ACHN (cell line): ENCODE measurements around the gene MOV10L1.

Experiments
- DNase-seq: peaks from one replicate; pipeline ENCODE4 v3.0.0-alpha.2; 2015
- in situ Hi-C: cut with HindIII; loops from 2 replicates; pipeline ENCODE4 v1.10.0; 2017; ENCODE audit warnings: low sequenced_read_pairs, low pct_ligation_motif_present, low pct_unique_long_range_greater_than_20kb

Gene MOV10L1

GRCh38 chr22:50089682-50090411 is at the start of gene MOV10L1:
Gene MOV10L1, plus strand, starts transcription at chr22:50090006. Its CDS starts 83 bp downstream, at chr22:50090089.
- in situ Hi-C loops, result no loop called here
- no peak for DNase-seq

DNA sequence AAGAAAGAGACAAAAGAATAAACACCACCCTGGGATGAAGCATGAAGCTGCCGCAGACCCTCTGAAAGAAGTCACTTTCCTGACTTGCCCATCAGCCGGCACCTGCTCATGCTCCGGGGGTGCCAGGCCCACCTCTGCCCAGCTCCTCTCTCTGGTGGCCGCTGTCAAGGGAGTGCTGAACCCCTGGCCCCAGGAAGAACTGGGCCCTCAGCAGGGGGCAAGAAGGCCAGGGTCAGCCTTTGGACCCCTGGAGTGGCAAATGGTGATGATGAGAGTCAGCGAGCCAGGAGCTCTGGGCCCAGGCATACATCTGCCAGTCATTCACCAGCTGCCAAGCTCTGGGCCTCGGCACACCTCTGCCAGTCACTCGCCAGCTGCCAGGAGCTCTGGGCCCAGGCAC is 49.1 kb upstream of the MOV10L1 start:
- in situ Hi-C loops, result no loop called here
- DNase-seq, result no peak

GRCh38 chr22:50041361-50042065 is 48.3 kb upstream of the MOV10L1 start:
- in situ Hi-C loops, result no loop called here
- no peak for DNase-seq

DNA sequence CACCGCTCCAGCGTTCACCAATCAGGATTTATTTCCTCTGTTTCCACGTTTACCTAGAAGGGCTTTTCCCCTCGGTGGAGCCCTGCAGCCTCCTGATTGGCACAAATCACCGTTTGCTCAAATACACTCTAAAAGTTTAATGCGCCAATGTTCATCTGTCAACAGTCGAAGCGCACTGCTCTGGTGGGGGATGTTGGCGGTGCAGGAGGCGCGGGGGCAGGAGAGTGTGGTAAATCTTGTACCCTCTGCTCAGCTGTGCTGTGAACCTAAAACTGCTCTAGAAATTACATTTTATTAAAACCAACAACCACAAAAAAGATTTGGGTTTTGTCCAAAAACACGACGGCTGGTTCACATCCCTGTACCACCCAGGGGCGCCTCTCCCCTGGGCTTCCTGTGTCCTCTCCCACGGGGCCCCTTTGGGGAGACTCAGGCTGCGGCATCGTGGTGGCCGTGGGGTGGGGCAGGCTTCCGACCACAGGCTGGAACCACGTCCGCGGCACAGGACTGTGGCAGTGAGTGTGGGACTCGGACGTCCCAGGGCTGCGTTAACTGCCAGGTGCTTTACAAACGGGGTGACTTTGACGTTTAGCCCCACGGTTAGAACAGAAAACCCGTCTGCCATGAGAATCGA is 45.2 kb upstream of the MOV10L1 start:
- in situ Hi-C loops, result no loop called here

DNA sequence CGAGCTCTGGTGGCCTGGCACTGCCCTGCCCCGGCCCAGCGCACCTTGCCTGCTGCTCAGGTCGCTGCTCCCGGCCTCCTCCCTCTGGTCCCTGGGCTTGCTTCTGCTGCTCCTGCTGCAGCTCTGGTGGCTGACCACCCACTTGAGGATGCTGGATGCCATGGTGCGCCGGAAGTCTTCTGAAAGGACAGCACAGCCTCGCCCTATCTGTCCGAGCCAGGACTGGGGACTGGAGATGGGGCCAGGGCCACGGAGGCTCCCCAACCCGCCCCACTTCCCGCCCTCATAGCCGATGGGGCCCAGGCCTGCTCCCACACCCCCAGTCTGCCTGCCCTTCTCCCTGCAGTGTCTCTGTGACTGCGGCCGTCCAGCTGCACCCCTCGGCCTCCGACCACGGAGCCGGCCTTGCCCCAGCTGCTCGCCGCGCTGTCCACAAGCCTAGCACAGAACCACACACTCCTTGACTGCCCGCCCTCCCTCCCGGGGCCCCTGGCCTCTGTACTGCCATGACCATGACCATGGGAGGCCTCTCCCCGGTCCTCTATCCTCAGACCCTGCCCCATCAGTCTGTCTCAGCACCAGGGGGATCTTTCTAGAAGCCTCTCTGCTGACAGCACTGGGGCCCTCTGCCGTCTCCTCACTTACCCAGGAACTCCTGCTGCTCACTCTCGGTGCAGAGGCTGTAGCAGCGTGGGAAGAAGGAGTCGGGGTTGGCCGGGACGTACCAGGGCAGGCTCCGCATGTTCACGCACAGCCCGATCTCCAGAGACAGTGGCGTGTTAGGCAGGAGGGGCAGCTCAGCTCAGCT is 44.4 kb upstream of the MOV10L1 start:
- in situ Hi-C loops, result no loop called here
- DNase-seq, result no peak

More for the DNA sequence above, 45.2 kb upstream of the MOV10L1 start:
- DNase-seq, result no peak

DNA sequence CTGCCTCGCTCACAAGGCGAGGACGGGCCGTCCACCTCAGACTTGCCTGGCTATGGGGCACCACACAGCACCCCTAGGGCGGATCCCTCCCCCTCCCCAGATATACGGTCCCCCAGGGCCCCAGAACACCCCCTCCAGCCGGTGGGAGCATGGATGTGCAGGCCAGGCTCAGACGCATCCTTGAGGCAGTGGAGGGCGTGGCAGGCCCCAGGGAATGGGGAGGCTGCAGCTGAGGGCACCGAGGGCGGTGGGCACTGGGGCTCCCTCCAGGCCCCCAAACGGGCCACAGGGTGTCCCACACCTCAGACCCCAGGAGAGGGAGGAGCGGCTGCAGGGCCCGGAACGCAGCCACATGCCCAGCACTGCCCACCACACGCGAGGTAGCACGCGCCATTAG is 43.8 kb upstream of the MOV10L1 start:
- in situ Hi-C loops, result no loop called here

DNA sequence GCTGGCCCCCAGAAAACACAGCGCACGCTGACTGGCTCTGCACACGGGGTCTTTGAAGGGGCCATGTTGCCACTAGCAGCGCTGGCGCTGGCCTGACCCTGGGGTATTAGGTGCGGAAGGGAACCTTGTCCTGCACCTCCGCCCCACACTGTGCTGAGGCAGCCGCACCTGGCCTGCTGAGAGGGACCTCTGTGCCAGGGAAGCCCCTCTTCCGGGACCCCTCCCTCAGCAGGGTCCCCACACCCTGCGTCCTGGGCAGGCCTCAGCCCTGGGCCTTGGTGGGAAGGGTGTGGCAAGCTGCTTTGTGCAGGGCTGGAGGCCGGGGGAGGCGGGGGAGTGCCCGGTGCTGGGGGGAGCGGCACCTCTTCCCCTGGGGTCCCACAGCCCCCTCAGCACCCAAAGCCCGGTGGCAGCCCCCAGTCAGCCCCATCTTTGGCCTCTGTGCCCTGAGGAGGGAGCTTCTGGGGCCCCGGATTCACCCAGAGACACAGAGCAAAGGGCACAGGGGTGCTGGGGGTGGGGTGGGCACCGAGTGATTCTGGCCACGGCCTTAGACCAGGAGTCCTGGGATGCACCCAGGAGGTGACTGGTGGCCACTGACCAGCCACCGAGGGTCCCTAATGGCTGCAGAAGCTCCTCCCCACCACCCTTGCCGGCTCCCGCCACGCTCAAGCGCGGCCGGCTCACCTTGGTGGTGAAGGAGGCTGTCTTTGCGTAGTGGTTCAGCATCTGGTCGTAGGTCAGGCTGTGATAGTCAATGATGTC is 43.1 kb upstream of the MOV10L1 start:
- DNase-seq, result no peak
- in situ Hi-C loops, result no loop called here

More for the DNA sequence above, 43.8 kb upstream of the MOV10L1 start:
- DNase-seq, result no peak

DNA sequence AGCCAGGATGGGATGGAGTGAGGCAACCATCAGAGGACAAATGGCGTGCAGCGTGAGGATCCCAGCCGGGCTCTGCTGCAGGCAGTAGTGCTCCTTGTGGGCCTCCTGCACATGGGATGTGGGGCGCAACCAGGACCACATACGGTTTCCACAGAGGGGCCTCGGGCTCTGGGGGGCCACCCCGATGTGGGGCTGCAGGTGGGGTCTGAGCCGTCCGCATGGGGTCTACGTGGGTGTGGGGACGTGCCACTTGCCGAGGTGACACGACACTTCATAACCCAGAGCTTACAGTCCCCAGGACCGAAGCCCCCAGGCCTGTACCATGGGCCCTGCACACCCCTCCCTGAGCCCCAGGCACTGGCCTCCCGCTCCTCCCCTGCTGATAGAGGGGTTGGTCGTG is 42.5 kb upstream of the MOV10L1 start:
- DNase-seq, result no peak
- in situ Hi-C loops, result no loop called here

- in situ Hi-C loops, result no loop called here
- no peak for DNase-seq
Observed at GRCh38 chr22:50048061-50048765, 41.6 kb upstream of the MOV10L1 start.

DNA sequence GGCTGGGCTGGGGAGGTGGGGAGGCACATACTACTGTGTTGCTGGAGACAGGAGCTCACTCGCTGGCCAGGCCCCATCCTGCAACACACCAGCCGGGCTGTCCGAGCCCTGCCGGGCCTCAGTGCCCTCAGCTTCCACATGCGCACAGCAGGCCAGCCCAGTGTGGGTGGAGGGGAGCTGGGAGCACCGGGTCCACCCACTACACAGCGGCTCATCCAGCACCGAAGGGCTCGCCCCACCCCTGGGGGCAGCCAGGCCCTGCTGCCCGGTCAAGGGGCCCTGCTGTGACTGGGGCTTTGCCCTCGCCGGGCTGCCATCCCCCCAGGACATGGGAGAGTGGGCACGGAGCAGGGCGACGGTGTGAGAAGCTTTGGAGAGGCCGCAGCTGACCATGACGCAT is 41.0 kb upstream of the MOV10L1 start:
- DNase-seq, result no peak
- in situ Hi-C loops, result no loop called here

- in situ Hi-C loops, result no loop called here
- DNase-seq, result no peak
Observed at GRCh38 chr22:50049299-50050195, 40.3 kb upstream of the MOV10L1 start.

DNA sequence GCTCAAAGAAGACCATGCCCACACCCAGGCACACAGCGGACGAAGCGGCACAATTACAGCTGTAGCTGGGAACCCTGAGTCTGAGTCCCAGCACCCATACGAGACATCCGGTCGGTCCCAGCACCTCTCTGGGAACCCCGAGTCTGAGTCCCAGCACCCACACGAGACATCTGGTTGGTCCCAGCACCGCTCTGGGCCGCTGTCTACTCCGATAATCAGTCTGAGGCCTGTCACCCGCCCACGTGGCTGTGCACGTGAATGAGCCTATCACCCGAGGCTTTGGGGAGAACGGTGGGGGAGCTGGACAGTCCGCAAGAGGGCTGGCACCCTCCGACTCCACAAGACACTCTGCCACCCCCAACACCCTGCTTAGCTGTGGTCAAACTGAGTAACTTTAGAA is 37.9 kb upstream of the MOV10L1 start:
- in situ Hi-C loops, result no loop called here
- DNase-seq, result no peak

DNA sequence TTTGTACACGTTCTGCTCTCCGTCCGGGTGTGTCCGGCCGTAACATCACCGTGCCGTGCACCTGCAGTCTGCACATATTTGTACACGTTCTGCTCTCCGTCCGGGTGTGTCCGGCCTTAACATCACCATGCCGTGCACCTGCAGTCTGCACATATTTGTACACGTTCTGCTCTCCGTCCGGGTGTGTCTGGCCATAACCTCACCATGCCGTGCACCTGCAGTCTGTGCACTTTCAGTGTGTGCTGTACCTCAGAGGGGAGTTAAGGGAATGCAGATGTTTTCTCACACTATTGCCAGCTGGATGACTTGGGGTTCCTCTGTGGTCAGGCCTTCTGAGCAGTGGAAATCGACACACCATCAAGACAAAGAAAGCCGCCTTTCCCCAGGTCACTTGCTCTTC is 35.9 kb upstream of the MOV10L1 start:
- DNase-seq, result no peak
- in situ Hi-C loops, result no loop called here

DNA sequence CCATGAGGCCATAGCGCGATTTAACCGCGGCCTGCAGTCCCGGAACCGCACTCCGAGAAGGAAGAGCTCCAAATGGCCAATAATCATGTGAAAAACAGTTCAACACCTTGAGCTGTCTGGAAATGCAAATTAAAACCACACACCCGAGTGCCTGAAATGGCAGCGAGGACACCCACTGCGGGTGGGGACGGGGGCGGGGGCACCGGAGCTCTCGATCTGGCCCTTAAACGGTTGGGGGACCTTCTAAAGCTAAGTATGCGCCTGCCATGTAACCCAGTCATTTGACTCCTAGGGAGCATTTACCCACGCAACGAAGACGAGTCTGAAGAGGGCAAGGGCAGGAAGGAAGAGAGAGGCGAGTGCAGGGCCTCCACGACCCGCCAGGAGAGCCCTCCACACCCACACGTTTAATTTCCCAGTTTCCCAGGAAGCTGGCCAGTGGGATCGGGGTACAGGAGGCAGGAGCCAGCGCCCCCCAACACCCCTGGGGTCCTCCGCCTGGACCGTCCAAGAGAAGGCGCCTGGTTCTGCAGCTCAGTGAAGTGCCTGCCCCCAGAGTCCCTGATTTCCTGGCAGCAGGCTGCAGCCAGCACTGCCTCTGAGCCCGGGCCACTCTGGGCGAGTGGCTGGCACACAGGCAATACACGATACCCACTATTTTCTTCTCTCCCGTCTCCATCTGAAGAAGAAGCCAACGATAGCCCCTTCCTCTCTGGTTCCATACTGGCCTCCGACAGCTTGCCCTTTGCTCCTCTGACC is 33.4 kb upstream of the MOV10L1 start:
- in situ Hi-C loops, result no loop called here
- no peak for DNase-seq

- in situ Hi-C loops, result no loop called here
Observed at GRCh38 chr22:50057278-50058060, 32.3 kb upstream of the MOV10L1 start.

More at GRCh38 chr22:50057278-50058060, 32.3 kb upstream of the MOV10L1 start:
- no peak for DNase-seq
